NCI-H1092 (cell line): ENCODE results near the gene AUH.
"Not testable (repeated sequence)": the region's sequence is repeated elsewhere in the genome, so short reads cannot be mapped to it uniquely, and the experiment has no call there.

Source experiments
- DNase-seq: peaks from one replicate; lab custom pipeline; 2025; lab: John Stamatoyannopoulos, UW

AUH gene, protein sequence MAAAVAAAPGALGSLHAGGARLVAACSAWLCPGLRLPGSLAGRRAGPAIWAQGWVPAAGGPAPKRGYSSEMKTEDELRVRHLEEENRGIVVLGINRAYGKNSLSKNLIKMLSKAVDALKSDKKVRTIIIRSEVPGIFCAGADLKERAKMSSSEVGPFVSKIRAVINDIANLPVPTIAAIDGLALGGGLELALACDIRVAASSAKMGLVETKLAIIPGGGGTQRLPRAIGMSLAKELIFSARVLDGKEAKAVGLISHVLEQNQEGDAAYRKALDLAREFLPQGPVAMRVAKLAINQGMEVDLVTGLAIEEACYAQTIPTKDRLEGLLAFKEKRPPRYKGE

DNA sequence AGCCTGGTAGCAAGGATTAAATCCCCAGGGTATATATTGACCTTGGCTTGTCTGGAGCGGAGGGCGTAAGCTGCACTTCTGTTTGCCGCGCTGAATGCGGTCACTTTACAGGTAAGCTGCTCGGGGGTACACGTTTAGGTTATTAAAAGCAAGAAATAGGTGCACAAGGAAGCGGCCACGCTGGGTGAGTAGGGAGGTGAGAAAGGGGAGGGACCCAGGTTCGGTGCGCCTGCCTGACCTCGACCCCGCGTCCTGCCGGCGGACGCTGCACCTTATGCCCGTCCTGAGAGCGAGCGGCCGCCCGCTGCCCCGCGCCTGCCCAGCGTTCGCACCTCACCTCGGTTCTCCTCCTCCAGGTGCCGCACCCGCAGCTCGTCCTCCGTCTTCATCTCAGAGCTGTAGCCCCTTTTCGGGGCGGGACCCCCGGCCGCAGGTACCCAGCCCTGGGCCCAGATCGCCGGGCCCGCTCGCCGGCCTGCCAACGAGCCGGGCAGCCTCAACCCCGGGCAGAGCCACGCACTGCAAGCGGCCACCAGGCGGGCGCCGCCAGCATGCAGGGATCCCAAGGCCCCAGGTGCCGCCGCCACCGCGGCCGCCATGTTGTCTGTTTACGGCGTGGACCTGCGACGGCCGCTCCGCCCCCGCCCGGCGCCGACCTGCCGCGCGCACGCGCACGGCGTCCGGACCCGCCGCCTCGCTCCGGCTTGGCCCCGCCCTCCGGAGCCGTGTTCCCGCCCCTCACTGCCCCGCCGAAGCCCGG lies at the start of gene AUH:
TSS of gene AUH (minus strand) at position 628 of the 760 bp plus-strand sequence. CDS start at position 599, 29 bp downstream.
- peak; percentile 74 for DNase-seq

DNA sequence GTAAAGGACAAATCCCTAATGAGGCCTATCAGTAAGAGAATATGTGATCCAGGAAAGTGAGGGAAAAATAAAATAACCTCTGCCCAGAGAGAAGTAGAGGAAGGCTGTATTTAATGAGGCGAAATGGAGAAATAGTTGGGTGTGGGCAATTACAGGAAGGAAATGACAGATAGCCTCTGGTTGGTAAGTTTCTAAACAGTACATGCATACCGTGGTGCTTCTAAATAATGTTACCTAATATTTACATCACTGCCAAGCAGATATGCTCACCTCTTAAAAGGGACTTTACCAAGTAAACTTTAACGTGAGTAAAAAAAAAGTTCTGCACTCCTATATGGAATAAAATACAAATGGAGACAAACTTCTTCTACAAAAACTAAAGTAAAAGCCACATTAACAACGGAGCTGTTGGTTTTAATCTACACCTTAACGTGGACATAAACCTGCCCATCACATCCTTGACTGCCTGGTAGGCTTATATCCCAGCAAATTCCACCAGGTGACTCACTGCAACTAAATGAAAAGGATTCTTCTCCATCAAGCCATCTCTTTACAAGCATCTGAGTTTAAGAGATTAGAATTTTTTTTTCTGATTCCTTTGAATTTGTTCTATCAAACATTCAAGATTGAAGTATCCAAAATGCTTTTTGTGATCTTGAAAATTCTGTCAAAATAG lies 49.5 kb upstream of the AUH start:
- DNase-seq: no peak

DNA sequence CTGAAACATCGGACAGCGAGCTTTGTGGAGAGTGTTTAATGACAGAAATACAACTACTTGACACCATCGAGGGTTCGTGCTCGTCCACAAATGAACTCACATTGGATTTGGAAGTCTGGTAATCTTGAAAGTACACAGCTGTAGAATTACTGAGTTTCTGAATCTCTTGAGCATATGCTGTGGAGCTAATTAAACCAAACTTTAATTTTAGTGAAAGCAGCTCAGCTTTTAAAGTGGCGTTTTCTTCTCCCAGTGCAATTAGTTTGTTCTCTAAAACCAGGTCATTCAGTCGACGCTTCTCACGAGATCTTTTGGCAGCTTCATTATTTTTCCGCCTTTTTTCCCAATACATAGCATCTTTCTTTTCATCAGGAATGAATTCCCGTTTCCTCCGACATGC lies 48.4 kb upstream of the AUH start:
- no peak for DNase-seq

DNA sequence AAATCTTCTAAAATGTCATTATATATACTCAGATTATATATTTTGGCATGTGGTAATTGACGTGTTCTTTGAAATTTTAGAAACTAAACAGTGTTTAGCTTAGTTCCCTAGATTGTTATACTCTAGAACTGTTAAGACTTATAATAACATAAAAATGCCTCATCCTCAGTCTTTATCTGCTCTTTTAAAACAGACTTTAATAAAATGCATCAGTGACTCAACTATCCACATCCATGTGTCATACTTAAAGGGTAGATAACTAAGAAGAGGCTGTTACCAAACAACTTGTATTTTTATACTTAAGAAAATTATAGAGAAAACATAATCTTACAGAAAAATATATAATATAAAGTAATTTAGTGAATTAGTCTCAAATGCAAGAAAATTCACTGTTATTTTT lies 46.8 kb upstream of the AUH start:
- DNase-seq: no peak

DNA sequence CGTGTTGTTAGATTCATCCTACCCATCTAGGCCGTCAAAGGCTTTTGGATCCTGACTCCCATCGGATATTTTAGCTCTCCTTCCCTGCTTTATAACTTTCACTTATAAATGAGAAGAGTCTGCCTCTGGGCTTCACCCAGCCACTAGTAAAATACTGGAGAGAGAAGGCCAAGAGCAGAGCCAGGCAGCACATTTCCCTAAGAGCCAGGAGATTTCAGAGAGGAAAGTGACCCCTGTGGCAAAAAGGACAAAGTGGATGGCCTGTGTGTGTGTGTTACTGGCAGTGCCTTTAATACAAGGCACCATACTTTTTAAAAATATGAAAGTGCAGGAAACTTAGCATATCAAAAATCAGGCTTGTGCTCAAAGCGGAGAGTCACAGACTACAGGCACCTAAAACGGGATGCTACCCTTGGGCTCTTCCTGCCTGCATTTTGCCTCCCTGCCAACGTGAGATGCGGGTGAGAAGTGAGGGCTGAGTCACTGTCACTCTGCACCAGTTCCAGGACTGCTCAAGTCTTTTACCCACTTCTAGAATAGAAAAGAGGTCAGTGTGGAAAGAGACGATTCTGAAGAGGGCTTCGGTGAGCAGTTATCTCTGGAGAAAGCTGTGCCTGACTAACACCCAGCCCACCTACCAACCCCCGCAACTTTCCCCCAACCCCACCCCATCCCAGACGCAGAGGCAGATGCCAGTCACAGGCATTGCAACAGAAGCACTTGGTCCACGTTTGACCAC lies 46.0 kb upstream of the AUH start:
- DNase-seq: no peak

DNA sequence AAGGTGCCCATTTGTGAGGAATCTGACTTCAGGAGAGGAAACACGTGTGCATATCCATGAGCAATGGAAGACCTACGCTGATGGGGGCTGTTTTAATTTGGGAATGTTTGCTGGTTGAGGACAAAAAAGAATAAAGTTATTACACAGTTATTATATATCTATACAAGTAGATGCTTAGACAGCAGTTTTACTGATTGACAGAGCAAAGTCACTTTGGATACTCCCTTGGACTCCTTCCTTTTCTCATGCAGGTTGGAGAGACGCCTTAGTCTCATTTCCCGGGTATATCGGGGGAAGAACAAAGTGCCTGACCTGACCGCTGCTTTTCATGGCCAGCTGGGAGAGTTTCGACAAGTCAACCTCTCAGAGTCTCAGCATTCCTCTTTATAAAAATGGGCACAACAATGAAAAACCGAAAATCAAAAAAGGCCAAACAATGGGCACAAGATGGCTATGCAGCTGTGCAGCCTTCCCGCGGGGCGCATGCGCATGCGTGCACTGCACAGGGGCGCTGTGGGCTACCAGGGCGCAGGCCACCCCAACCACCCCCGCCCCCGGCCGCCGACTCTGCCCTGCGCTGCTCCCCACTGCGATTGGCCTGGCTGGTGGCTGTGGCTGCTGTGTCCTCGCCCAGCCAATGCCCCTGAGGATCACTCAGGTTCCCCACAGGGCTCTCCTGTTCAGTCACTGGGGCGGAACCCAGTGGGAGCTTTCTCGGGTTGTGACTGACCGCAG lies 43.8 kb upstream of the AUH start:
- DNase-seq: no peak

DNA sequence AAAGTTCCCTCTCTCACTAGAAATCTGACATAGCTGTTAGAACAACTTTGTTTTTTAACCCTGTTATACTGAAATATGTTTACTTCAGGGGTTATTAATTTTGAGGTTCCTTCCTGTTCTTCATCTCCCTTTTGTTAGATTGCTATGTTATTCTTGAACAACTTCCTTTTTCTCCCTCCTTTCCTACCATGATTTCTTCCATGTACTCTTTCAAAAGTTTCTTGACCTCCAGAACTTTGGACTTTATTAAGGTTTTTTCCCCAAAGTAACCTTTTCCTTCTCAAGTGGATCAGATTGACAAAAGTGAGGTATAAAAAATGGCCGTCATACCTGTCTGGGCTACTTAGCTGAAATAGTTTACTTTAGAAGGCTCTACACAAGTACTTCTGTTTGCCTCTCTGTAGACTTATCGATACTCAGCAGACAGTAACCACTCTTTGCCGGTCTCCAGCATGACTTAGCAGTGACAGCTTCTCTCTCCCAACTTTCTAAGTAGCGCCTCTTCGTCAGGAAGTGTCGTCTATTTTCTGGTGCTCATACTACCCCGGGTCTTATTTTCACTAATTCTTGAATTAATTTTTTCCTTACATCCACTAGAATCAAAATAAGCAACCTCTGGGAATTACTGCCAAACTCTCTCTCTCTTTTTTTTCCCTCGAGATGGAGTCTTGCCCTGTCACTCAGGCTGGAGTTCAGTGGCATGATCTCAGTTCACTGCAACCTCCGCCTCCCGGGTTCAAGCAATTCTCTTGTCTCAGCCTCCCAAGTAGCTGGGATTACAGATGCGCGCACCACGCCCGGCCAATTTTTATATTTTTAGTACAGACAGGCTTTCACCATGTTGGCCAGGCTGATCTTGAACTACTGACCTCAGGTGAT lies 42.2 kb upstream of the AUH start:
- DNase-seq: no peak

DNA sequence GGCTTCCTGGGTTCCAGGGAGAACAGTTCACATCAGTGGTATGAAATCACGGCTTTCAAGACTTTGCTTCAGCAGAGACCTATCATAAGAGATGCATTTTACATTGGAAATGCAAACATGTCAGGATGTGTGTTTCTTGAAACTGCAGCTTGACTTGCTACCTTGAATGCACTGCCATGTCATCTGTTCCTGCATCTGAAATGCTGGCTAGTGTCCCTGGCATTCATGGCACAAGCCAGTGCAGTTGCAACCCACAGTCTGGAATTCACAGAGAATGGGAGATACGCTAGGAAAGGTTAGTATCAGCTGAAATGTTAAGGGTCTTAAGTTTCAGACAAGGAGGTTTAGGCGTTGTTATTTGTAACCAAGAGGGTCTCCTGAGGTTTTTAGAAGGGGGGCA lies 37.2 kb upstream of the AUH start:
- DNase-seq: no peak

DNA sequence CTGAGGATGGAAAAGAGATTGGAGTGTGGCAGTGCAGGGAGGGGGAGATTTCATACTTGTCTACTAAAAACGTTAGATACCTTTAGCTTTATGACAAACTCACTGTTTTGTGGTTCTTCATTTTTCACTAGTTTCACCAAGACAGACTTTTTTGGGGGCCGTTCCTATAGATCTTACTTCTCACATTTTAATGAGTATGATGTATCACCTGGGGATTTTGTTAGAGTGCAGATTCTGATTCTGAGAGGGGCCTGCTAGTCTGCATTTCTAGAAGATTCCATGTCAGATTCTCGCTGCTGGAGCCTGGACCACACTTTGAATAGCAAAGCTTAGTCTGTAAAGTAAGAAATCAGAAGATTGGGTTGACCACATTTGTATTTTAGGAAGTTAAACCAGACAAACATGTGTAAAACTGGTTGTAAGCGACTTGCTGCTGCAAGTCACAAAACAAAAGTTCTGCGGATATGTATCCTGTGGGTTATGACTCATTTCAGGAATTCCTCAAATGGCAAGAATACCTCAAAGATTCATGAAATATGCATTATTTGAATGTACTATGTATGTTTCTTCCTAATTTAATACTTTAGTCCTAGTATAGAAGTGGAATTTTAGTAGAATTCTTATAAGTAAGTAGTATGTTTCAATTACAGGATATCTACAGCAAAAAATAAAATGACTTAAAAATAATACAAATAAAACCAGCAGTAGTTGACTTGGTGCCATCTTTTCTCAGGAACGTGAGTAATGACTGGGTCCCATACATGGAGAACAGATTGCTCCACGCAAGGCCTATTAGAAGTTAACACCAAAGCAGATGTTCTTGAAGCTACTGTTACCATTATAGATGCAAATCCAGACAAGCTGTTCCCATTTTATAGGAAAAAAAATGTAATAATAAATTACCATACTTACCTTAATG lies 34.1 kb upstream of the AUH start:
- no peak for DNase-seq

DNA sequence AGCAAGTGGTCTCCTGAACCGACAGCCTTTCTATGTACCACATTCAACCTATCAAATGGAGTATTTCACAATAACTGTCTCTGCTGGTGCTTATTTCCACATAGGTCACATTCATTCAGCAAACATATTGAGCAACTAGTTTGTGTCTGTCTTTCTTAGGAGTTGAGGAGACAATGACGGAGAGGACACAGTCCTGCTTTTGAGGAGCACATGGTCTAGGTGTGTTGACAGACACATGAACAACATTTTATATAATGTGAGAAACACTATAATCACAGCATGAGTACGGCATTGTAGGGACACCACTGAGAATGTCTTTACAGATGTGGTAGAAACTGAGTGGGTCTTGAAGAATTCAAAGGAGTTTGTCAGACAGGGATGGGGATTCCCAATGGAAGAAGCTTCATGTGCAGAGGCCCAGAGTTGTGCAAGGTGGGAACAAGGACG lies 33.4 kb upstream of the AUH start:
- DNase-seq: no peak

DNA sequence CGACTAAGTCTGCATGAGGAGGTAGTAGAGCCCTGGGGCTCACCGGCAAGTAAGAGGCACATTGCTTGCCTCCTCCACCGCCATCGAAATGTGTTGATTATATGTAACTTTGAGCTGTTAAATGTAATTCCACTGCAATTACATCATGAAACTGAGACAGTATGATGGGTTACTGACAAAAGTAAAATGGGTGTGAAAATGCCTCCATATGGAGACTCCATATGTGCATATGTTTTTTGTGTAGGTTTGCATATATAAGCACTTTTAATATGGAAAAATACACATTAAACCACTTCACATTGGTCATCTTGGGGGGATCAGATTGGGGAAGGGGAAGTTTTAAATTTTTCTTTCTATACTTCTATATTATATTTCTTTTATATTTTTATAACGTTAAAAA lies 32.1 kb upstream of the AUH start:
- no peak for DNase-seq

DNA sequence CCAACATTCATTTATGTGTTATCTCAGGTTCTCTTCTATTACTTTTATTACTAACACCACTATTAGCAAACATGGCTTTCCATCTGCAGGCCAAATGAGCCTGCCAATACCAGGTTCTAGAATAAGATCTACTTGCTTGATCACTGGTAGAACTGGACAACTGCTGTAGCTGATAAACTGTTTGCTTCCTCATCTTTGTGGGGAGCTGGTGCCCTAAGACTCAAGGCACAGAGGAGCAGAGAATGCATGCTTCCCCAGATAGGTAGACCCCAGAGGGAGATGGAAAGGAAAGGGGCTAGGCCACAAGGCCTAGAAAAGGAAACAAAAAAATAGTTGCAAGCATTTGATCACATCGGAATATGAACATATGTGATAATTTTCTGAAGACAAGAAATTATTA lies 30.7 kb upstream of the AUH start:
- no peak for DNase-seq

DNA sequence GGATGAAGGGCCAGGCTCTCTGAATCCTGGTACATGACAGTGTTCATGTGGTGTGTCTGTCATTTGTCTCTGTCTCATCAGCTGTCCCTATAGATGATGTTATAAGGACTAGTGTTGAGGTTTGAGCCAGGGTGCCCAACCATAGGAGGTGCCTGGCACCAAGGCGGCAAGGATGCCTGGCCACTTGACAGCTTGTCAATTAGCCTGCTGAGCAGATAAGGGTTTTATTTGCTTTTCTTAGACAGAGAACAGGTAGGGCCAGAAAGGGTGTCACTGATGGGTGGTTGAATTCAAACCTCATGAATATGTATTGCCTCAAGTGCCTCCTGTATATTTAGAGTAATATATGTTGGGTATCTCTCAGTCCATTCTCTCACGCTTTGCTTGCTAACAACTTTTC lies 30.1 kb upstream of the AUH start:
- no peak for DNase-seq

DNA sequence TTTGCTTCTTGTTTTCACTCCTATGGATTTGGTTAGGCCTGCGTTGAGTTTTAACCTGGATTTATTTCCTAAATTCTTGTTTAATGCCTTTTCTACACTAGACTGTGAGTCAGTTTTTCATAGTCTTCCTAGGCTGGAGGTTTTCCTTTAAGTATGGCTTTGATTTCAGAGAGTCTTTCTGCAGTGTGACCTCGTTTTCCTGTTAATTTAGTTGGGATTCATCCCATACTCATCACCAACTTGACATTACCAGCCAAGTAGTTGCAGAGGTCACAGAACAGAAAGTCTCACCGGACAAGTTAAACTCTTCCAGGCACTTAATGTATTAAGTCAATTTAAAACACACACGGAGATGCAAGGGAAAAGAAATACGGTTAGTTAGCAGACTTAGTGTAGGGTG lies 29.7 kb upstream of the AUH start:
- DNase-seq: no peak

DNA sequence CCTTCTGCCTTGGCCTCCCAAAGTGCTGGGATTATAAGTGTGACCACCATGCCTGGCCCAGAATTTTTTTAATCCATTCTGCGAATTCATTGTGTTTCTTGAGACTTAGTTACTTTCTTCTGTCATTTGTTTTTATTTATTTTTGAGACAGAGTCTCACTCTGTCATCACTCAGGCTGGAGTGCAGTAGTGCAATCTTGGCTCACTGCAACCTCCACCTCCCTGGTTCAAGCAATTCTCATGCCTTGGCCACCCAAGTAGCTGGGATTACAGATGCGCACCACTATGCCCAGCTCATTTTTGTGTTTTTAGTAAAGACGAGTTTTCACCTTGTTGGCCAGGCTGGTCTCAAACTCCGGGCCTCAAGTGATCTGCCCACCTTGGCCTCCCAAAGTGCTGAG lies 28.0 kb upstream of the AUH start:
- DNase-seq: not testable (repeated sequence)

DNA sequence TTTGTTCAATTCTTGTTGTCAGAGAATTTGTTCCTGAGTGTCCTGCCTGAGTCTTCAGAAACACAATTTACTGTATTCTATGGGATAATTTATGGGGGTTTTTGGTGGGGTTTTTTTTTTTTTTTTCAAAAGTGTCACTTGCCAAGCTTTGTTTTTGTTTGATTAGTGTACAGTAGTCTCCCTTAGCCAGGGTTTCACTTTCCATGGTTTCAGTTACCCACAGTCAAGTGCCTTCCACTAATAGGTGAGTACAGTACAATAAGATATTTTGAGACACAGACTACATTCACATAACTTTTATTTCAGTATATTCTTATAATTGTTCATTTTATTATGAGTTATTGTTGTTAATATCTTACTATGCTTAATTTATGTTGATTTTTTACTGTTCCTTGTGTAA lies 25.0 kb upstream of the AUH start:
- DNase-seq: no peak

DNA sequence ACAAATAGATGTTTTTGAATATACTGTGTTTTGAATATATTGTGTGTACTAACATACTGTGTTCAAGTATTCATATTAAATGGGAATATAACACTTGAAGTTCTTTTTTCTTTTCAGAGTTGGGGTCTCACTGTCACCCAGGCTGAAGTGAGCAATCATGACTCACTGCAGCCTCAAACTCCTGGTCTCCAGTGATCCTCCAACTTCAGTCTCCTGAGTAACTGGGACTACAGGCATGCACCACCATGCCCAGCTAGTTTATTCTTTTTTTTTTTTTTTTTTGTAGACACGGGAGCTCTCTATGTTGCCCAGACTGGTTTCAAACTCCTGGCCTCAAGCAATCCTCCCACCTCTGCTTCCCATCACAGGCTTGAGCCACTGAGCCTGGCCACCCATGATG lies 23.2 kb upstream of the AUH start:
- DNase-seq: no peak

DNA sequence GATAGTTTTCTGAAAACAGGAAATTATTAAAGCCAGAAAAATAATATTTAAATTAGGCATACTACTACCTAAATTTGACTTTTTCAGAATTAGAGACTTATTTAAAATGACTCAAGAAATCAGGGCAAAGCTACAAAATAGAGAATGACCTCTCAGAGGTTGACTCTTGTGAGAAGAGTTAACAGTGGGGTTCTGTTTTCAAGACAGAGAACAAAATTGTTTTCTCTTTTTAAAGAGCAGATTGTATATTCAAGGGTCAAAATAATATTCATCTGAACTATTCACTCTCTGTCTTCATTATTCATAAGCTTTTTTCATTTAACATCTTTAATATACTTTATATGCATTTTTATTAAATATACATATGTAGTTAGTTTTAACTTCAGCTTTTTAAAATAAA lies 21.9 kb upstream of the AUH start:
- DNase-seq: no peak

DNA sequence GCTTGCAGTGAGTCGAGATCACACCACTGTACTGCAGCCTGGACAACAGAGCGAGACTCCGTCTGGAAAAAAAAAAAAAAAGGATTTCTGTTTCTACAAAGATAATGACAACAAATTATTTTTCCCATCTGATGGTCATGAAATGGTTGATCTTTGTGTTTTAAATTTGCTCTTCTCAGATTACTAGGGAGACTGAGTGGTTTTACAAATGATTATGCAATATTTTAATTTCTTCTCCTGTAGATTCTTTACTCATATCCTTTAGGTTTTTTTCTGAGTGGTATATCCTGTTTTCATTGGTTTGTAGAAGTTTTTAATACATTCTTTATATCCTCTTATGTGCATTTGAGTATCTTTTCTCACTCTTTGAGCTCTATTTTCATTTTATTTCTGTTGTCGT lies 20.6 kb upstream of the AUH start:
- no peak for DNase-seq

DNA sequence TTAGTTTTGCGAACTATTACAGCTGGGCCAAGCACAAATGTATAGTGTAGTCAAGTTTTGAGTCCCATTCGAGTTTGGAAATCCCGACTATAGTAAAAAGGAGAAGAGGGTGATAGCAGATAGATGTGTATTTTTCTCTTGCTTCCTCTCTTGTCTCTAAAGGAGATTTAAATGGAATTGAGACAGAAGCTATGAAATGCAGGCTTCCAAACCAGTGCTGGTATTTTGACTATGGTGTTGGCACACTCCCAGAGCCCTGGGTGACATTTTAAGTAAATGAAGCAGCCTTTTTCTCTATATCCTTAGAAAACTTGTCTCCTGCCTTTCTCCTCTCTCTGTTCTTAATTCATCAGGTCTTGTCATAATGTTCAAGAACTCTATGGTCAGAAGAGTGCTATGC lies 17.7 kb upstream of the AUH start:
- no peak for DNase-seq
